NCI-H1092 treated with DMSO at 0.1 percent for 48 hours (cell line): ENCODE results near the gene CDCA5.

Source experiments
- DNase-seq: peaks from one replicate; lab custom pipeline; 2025; lab: John Stamatoyannopoulos, UW

The CDCA5 gene

GRCh38 chr11:65107751-65108468 is 24.1 kb upstream of the CDCA5 start:
- DNase-seq = no peak

- DNase-seq = no peak
Observed at GRCh38 chr11:65107078-65107477, 23.2 kb upstream of the CDCA5 start.

GRCh38 chr11:65104628-65105027 is 20.8 kb upstream of the CDCA5 start:
- DNase-seq = no peak

GRCh38 chr11:65103476-65103875 is 19.6 kb upstream of the CDCA5 start:
- DNase-seq = no peak

GRCh38 chr11:65102142-65103095 is 18.6 kb upstream of the CDCA5 start:
- peak; percentile 88 for DNase-seq

- no peak for DNase-seq
Observed at GRCh38 chr11:65100674-65101350, 17.0 kb upstream of the CDCA5 start.

- no peak for DNase-seq
Observed at GRCh38 chr11:65096926-65097325, 13.1 kb upstream of the CDCA5 start.

- DNase-seq = peak; percentile 95
Observed at GRCh38 chr11:65095974-65096806, 12.3 kb upstream of the CDCA5 start, which contains the start of gene VPS51. VPS51 (plus strand) TSS chr11:65096214; CDS start chr11:65096251, 37 bp downstream.

- no peak for DNase-seq
Observed at GRCh38 chr11:65095427-65095826, 11.6 kb upstream of the CDCA5 start.

- no peak for DNase-seq
Observed at GRCh38 chr11:65090628-65091027, 6.8 kb upstream of the CDCA5 start.

- DNase-seq = no peak
Observed at GRCh38 chr11:65089621-65090020, 5.8 kb upstream of the CDCA5 start.

GRCh38 chr11:65087827-65088226 is 4.0 kb upstream of the CDCA5 start:
- DNase-seq = no peak

- DNase-seq = no peak
Observed at GRCh38 chr11:65087216-65087615, 3.4 kb upstream of the CDCA5 start.

GRCh38 chr11:65086809-65087208 is 3.0 kb upstream of the CDCA5 start:
- DNase-seq = no peak

GRCh38 chr11:65085446-65085845 is 1.6 kb upstream of the CDCA5 start:
- no peak for DNase-seq

GRCh38 chr11:65084598-65085375 is 947 bp upstream of the CDCA5 start:
- DNase-seq = no peak

GRCh38 chr11:65083134-65083833 is 556 bp downstream of the CDCA5 start:
- DNase-seq = no peak

GRCh38 chr11:65078786-65079342 is 5.0 kb downstream of the CDCA5 start:
- DNase-seq = no peak

GRCh38 chr11:65078151-65078550 is 5.7 kb downstream of the CDCA5 start:
- DNase-seq = peak; percentile 34

GRCh38 chr11:65077451-65077850 is 6.4 kb downstream of the CDCA5 start:
- no peak for DNase-seq
